ENCODE measurements around the gene OR5AU1.
"Not testable (repeated sequence)": the region's sequence is repeated elsewhere in the genome, so short reads cannot be mapped to it uniquely, and the experiment has no call there.

OR5AU1 gene

GRCh38 chr14:21191261-21191808 lies 35.5 kb upstream of the OR5AU1 start:
- H3K27ac ChIP-seq = peak overlapping the region; percentile 4; the same call in 1 of the 2 replicates
- TF ChIP-seq CTCF (conservative IDR thresholded peaks at IDR 0.05) (no peak), ZFX (IDR thresholded peaks at IDR 0.05) (no peak)

- no peak overlapping the region for H3K27ac ChIP-seq
- no peak for TF ChIP-seq ZFX (IDR thresholded peaks at IDR 0.05)
- TF ChIP-seq CTCF (conservative IDR thresholded peaks at IDR 0.05) = no peak
These were observed 29.6 kb upstream of the OR5AU1 start for GRCh38 chr14:21185491-21185890.

- TF ChIP-seq ZFX (IDR thresholded peaks at IDR 0.05) = no peak
- no peak for TF ChIP-seq CTCF (conservative IDR thresholded peaks at IDR 0.05)
- H3K27ac ChIP-seq = no peak overlapping the region
These were observed 28.4 kb upstream of the OR5AU1 start for GRCh38 chr14:21184254-21184653.

- H3K27ac ChIP-seq = no peak overlapping the region
- TF ChIP-seq CTCF (conservative IDR thresholded peaks at IDR 0.05) = no peak
- TF ChIP-seq ZFX (IDR thresholded peaks at IDR 0.05) = no peak
These were observed 26.3 kb upstream of the OR5AU1 start for GRCh38 chr14:21182166-21182565.

- no peak overlapping the region for H3K27ac ChIP-seq
- TF ChIP-seq ZFX (IDR thresholded peaks at IDR 0.05) (no peak), CTCF (conservative IDR thresholded peaks at IDR 0.05) (no peak)
These were observed 15.3 kb upstream of the OR5AU1 start for GRCh38 chr14:21171128-21171527.

GRCh38 chr14:21169573-21169972 lies 13.7 kb upstream of the OR5AU1 start:
- TF ChIP-seq CTCF (conservative IDR thresholded peaks at IDR 0.05) (no peak), ZFX (IDR thresholded peaks at IDR 0.05) (no peak)
- H3K27ac ChIP-seq = no peak overlapping the region

- H3K27ac ChIP-seq = no peak overlapping the region
- TF ChIP-seq CTCF (conservative IDR thresholded peaks at IDR 0.05) (no peak), ZFX (IDR thresholded peaks at IDR 0.05) (no peak)
These were observed 12.2 kb upstream of the OR5AU1 start for GRCh38 chr14:21168055-21168454.

GRCh38 chr14:21165670-21166069 lies 9.8 kb upstream of the OR5AU1 start:
- H3K27ac ChIP-seq = not testable (repeated sequence)

- not testable (repeated sequence) for H3K27ac ChIP-seq
These were observed 9.2 kb upstream of the OR5AU1 start for GRCh38 chr14:21165002-21165605.
